PC-9 (cell line): ENCODE results near the gene HSD17B14. TPM values are rescaled to one million over a fixed set of nuclear protein-coding genes. Genes with fewer than 3 reads are reported as not detected.
"Not testable (repeated sequence)": the region's sequence is repeated elsewhere in the genome, so short reads cannot be mapped to it uniquely, and the experiment has no call there.

ENCODE experiments used
- BruUV-seq: library from RNA; stranded (reverse); fragments of 400-500 nt; replicated peaks from 2 replicates; lab custom pipeline; 2021; lab: Mats Ljungman, UMichigan
- CTCF ChIA-PET: fragments of 300-600 bp; sonication (Branson Sonifier 250); formaldehyde crosslinking; loops from one replicate; lab custom pipeline; 2022; ENCODE audit warnings: antibody characterized with exemption; lab: Charles Lee
- POLR2A ChIA-PET: fragments of 300-600 bp; sonication (Branson Sonifier 250); formaldehyde crosslinking; loops from one replicate; lab custom pipeline; 2022; ENCODE audit warnings: antibody characterized with exemption; ENCODE audit not compliant: unreplicated experiment; lab: Charles Lee
- DNase-seq, 2 experiments: peaks; one replicate each; pipeline versions ENCODE4 v3.0.0 to v3.0.0-alpha.2; 2015 to 2022; ENCODE audit warnings: mixed read lengths in 1 of 2
- H2AFZ ChIP-seq: fragments of 200-600 bp; sonication (generic); 2 replicates; pipeline ENCODE4 v1.8.1; 2017; ENCODE audit warnings: antibody characterized with exemption
- H3F3A ChIP-seq: fragments of 200-600 bp; sonication (generic); 2 replicates; pipeline ENCODE4 v1.8.1; 2017; ENCODE audit warnings: antibody characterized with exemption, mild to moderate bottlenecking, low read depth; ENCODE audit not compliant: insufficient read depth
- H3K27ac ChIP-seq: fragments of 200-600 bp; sonication (generic); 2 replicates; pipeline ENCODE4 v1.6.1; 2016; ENCODE audit warnings: mixed run types
- H3K27me3 ChIP-seq: fragments of 200-600 bp; sonication (generic); 2 replicates; pipeline ENCODE4 v1.6.1; 2016; ENCODE audit warnings: low read depth, mixed run types; ENCODE audit not compliant: insufficient read depth
- H3K36me3 ChIP-seq: fragments of 200-600 bp; sonication (generic); 2 replicates; pipeline ENCODE4 v1.6.1; 2016; ENCODE audit warnings: low read depth, mixed run types
- H3K4me1 ChIP-seq: fragments of 200-600 bp; sonication (generic); replicated peaks from 2 replicates; pipeline ENCODE4 v1.6.1; 2016; ENCODE audit warnings: mixed run types; ENCODE audit not compliant: insufficient read depth
- H3K4me2 ChIP-seq: fragments of 200-600 bp; sonication (generic); 2 replicates; pipeline ENCODE4 v1.6.1; 2017; ENCODE audit warnings: mixed run types
- H3K4me3 ChIP-seq: fragments of 200-600 bp; sonication (generic); 2 replicates; pipeline ENCODE4 v1.6.1; 2016; ENCODE audit warnings: mixed run types
- H3K79me2 ChIP-seq: fragments of 200-600 bp; sonication (generic); 2 replicates; pipeline ENCODE4 v1.6.1; 2017; ENCODE audit warnings: low read depth, mixed run types
- H3K9me2 ChIP-seq: fragments of 200-600 bp; sonication (generic); 2 replicates; pipeline ENCODE4 v1.8.1; 2017; ENCODE audit warnings: mild to moderate bottlenecking; ENCODE audit not compliant: insufficient read depth
- H3K9me3 ChIP-seq: fragments of 200-600 bp; sonication (generic); 2 replicates; pipeline ENCODE4 v1.8.1; 2016; ENCODE audit warnings: low read depth; ENCODE audit not compliant: insufficient read depth
- H4K20me1 ChIP-seq: fragments of 200-600 bp; sonication (generic); 2 replicates; pipeline ENCODE4 v1.8.1; 2017; ENCODE audit not compliant: insufficient read depth
- EZH2 ChIP-seq: fragments of 200-600 bp; sonication (generic); IDR thresholded peaks from 2 replicates; pipeline ENCODE4 v1.8.0; 2017; ENCODE audit warnings: antibody characterized with exemption, low read depth
- intact Hi-C: fragments of 100-400 bp; cut with micrococcal nuclease; formaldehyde crosslinking; loops from one replicate; pipeline ENCODE4 v1.10.0; 2022; ENCODE audit not compliant: unreplicated experiment
- total RNA-seq: library from RNA; stranded (reverse); gene quantifications from 2 replicates; pipeline ENCODE4 v1.2.3, GENCODE V29; 2021
- TF ChIP-seq, protein P1 (sequence below): fragments of 200-600 bp; sonication (generic); conservative IDR thresholded peaks from 2 replicates; pipeline ENCODE4 v1.6.1; 2017; ENCODE audit warnings: mixed run types, antibody characterized with exemption, mild to moderate bottlenecking, moderate library complexity

HSD17B14 gene
- total RNA-seq, 1 experiment from 2014 or later, result 20.7 TPM

DNA sequence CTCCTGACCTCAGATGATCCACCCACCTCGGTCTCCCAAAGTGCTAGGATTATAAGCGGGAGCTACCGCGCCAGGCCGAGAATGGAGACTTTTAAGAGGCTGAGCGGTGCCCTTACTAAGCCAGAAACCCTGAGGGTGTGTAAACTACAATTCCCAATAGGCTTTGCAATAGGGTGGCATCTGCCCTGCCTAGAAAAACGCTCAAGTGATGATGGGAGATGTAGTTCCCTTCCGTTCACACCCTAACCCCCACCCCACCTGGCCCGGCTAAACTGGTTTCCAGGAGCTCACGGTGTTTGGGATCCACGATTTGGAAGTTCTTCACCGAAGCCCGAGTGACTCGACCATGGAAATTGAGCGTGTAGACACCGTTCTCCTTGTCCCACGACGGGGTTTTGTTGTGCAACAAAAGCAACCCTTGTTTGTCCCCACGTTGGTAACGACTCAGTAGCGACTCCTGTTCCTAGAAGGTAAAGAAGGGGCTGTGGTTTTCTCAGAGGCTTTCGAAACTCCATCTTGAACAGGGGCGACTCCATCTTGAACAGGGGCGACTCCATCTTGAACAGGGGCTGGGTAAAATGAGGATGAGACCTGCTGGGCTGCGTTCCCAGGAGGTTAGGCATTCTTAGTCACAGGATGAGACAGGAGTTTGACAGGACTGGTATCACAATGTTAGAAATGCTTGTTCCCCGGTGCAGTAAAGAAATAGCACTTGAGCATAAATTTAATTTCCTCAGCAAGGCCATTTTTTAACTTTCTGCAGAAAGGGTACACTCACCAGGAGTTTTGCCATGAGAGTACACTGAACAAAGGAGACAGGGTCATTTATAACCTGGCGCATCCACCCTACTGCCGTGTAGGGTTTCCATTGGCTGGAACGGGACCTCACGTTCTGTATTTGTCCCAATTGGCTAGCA is 45.7 kb upstream of the HSD17B14 start:
- no peak for DNase-seq
- H4K20me1 ChIP-seq, result peaks cover 9% of the 10 kb centered on the region
- TF ChIP-seq, protein P1, sequence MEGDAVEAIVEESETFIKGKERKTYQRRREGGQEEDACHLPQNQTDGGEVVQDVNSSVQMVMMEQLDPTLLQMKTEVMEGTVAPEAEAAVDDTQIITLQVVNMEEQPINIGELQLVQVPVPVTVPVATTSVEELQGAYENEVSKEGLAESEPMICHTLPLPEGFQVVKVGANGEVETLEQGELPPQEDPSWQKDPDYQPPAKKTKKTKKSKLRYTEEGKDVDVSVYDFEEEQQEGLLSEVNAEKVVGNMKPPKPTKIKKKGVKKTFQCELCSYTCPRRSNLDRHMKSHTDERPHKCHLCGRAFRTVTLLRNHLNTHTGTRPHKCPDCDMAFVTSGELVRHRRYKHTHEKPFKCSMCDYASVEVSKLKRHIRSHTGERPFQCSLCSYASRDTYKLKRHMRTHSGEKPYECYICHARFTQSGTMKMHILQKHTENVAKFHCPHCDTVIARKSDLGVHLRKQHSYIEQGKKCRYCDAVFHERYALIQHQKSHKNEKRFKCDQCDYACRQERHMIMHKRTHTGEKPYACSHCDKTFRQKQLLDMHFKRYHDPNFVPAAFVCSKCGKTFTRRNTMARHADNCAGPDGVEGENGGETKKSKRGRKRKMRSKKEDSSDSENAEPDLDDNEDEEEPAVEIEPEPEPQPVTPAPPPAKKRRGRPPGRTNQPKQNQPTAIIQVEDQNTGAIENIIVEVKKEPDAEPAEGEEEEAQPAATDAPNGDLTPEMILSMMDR, result no peak
- TF ChIP-seq EZH2, result no peak
- intact Hi-C loops, result no loop called here
- BruUV-seq, result no TSS peak
- ChIA-PET CTCF (no interaction called here), POLR2A (interaction anchor here (0.6 to 0.7 kb wide), 3 partner anchors 10 to 389 kb away, joined by 3 to 5 read pairs (median 4); no protein-coding TSS in a partner anchor)
- no peak overlapping the region for H3K4me3 ChIP-seq
- H3K4me1 ChIP-seq, result no peaks in the 10 kb centered on the region
- H3K79me2 ChIP-seq, result peaks cover 4% of the 10 kb centered on the region
- no peaks in the 10 kb centered on the region for H3K9me2 ChIP-seq
- peaks cover 7% of the 10 kb centered on the region; the same call in 1 of the 2 replicates for H3K9me3 ChIP-seq
- no peak overlapping the region for H3K27ac ChIP-seq
- H3K4me2 ChIP-seq, result no peak overlapping the region
- no peaks in the 10 kb centered on the region for H3K27me3 ChIP-seq
- no peak overlapping the region for H2AFZ ChIP-seq
- H3K36me3 ChIP-seq, result peaks cover 5% of the 10 kb centered on the region; the same call in 1 of the 2 replicates
- H3F3A ChIP-seq, result peaks cover 32% of the 10 kb centered on the region

- BruUV-seq, H2AFZ ChIP-seq, H3K4me1 ChIP-seq, H3K4me3 ChIP-seq, H3K27me3 ChIP-seq, H3K27ac ChIP-seq, DNase-seq, H3K9me3 ChIP-seq, CTCF ChIA-PET, intact Hi-C loops, H3K9me2 ChIP-seq, H3K4me2 ChIP-seq: not testable (repeated sequence)
- peaks cover 23% of the 10 kb centered on the region for H4K20me1 ChIP-seq
- POLR2A ChIA-PET, result interaction anchor here (0.6 to 0.7 kb wide), 4 partner anchors 32 to 911 kb away, joined by 3 to 19 read pairs (median 5); partner anchors contain the start of genes FAM83E and GYS1
- peaks cover 19% of the 10 kb centered on the region for H3K79me2 ChIP-seq
- peaks cover 45% of the 10 kb centered on the region for H3F3A ChIP-seq
- H3K36me3 ChIP-seq, result peaks cover 15% of the 10 kb centered on the region
Observed at GRCh38 chr19:48879696-48880095, 43.4 kb upstream of the HSD17B14 start.

GRCh38 chr19:48879025-48879637 is 42.8 kb upstream of the HSD17B14 start:
- Histone ChIP-seq H3K27me3 (no peaks in the 10 kb centered on the region), H3K4me2 (no peak overlapping the region), H3K4me1 (peaks cover 14% of the 10 kb centered on the region), H3K4me3 (no peak overlapping the region), H3F3A (peaks cover 50% of the 10 kb centered on the region), H2AFZ (no peak overlapping the region), H3K27ac (no peak overlapping the region), H3K9me3 (peaks cover 7% of the 10 kb centered on the region; the same call in 1 of the 2 replicates), H3K79me2 (peaks cover 25% of the 10 kb centered on the region), H4K20me1 (peaks cover 29% of the 10 kb centered on the region), H3K36me3 (peaks cover 21% of the 10 kb centered on the region), H3K9me2 (no peaks in the 10 kb centered on the region)
- DNase-seq, result no peak
- POLR2A ChIA-PET, result interaction anchor here (0.6 to 0.7 kb wide), 4 partner anchors 25 to 264 kb away, joined by 3 to 19 read pairs (median 5); partner anchors contain the start of genes FAM83E and GYS1
- no TSS peak for BruUV-seq
- TF ChIP-seq, protein P1, result no peak
- TF ChIP-seq EZH2, result no peak
- CTCF ChIA-PET, result no interaction called here
- intact Hi-C loops, result no loop called here
